BLaER1 (cell line): ENCODE measurements around the gene RCAN2.
"Not testable (repeated sequence)": the region's sequence is repeated elsewhere in the genome, so short reads cannot be mapped to it uniquely, and the experiment has no call there.

ENCODE experiments used
- H3K27ac ChIP-seq: shearing (Covaris generic); formaldehyde crosslinking; 2 replicates; pipeline ENCODE4 v1.8.1; 2022
- H3K27me3 ChIP-seq: shearing (Covaris generic); formaldehyde crosslinking; 2 replicates; pipeline ENCODE4 v1.8.1; 2022
- H3K36me3 ChIP-seq: shearing (Covaris generic); formaldehyde crosslinking; 2 replicates; pipeline ENCODE4 v1.8.1; 2022
- H3K4me1 ChIP-seq: shearing (Covaris generic); formaldehyde crosslinking; 2 replicates; pipeline ENCODE4 v1.8.1; 2022
- H3K4me2 ChIP-seq: shearing (Covaris generic); formaldehyde crosslinking; 2 replicates; pipeline ENCODE4 v1.8.1; 2022
- H3K4me3 ChIP-seq: shearing (Covaris generic); formaldehyde crosslinking; 2 replicates; pipeline ENCODE4 v1.8.1; 2022
- H3K9ac ChIP-seq: shearing (Covaris generic); formaldehyde crosslinking; 2 replicates; pipeline ENCODE4 v1.8.1; 2022
- H3K9me3 ChIP-seq: shearing (Covaris generic); formaldehyde crosslinking; 2 replicates; pipeline ENCODE4 v1.8.1; 2022
- H4K20me1 ChIP-seq: shearing (Covaris generic); formaldehyde crosslinking; 2 replicates; pipeline ENCODE4 v1.8.1; 2022
- Cebpa-rat ChIP-seq: shearing (Covaris generic); IDR thresholded peaks from 2 replicates; pipeline ENCODE4 v1.8.1; 2022

RCAN2 gene

GRCh38 chr6:46414398-46414797 lies 76.9 kb downstream of the RCAN2 start:
- H3K4me1 ChIP-seq: no peaks in the 10 kb centered on the region
- H3K27ac ChIP-seq: no peak overlapping the region
- no peaks in the 10 kb centered on the region for H3K9me3 ChIP-seq
- no peak overlapping the region for H3K4me2 ChIP-seq
- no peaks in the 10 kb centered on the region for H3K27me3 ChIP-seq
- no peak for TF ChIP-seq Cebpa-rat
- H3K4me3 ChIP-seq: no peak overlapping the region
- H3K9ac ChIP-seq: no peak overlapping the region
- H3K36me3 ChIP-seq: no peaks in the 10 kb centered on the region
- H4K20me1 ChIP-seq: no peaks in the 10 kb centered on the region

GRCh38 chr6:46412662-46413061 lies 78.6 kb downstream of the RCAN2 start:
- TF ChIP-seq Cebpa-rat: no peak
- H3K9ac ChIP-seq: no peak overlapping the region
- no peaks in the 10 kb centered on the region for H4K20me1 ChIP-seq
- H3K36me3 ChIP-seq: no peaks in the 10 kb centered on the region
- no peak overlapping the region for H3K27ac ChIP-seq
- no peaks in the 10 kb centered on the region for H3K4me1 ChIP-seq
- H3K9me3 ChIP-seq: no peaks in the 10 kb centered on the region
- no peak overlapping the region for H3K4me3 ChIP-seq
- H3K4me2 ChIP-seq: no peak overlapping the region
- no peaks in the 10 kb centered on the region for H3K27me3 ChIP-seq

- Histone ChIP-seq H3K9me3 (no peaks in the 10 kb centered on the region), H3K9ac (no peak overlapping the region), H3K27me3 (no peaks in the 10 kb centered on the region), H3K4me1 (no peaks in the 10 kb centered on the region), H3K36me3 (no peaks in the 10 kb centered on the region), H3K27ac (no peak overlapping the region), H3K4me2 (no peak overlapping the region), H4K20me1 (no peaks in the 10 kb centered on the region), H3K4me3 (no peak overlapping the region)
- TF ChIP-seq Cebpa-rat: no peak
Measured at GRCh38 chr6:46411456-46412197, 79.6 kb downstream of the RCAN2 start.

GRCh38 chr6:46410334-46410953 lies 80.8 kb downstream of the RCAN2 start:
- no peak for TF ChIP-seq Cebpa-rat

GRCh38 chr6:46407776-46408530 lies 83.3 kb downstream of the RCAN2 start:
- Histone ChIP-seq H3K4me2 (no peak overlapping the region), H3K4me1 (no peaks in the 10 kb centered on the region), H3K27ac (no peak overlapping the region), H3K4me3 (no peak overlapping the region), H3K9ac (no peak overlapping the region), H3K27me3 (no peaks in the 10 kb centered on the region), H3K36me3 (no peaks in the 10 kb centered on the region), H3K9me3 (no peaks in the 10 kb centered on the region), H4K20me1 (no peaks in the 10 kb centered on the region)
- no peak for TF ChIP-seq Cebpa-rat

More at GRCh38 chr6:46410334-46410953, 80.8 kb downstream of the RCAN2 start:
- H3K4me2 ChIP-seq: no peak overlapping the region
- H3K27ac ChIP-seq: no peak overlapping the region
- H3K36me3 ChIP-seq: no peaks in the 10 kb centered on the region
- H3K9me3 ChIP-seq: no peaks in the 10 kb centered on the region
- no peaks in the 10 kb centered on the region for H4K20me1 ChIP-seq
- H3K9ac ChIP-seq: no peak overlapping the region
- H3K4me3 ChIP-seq: no peak overlapping the region
- H3K4me1 ChIP-seq: no peaks in the 10 kb centered on the region
- no peaks in the 10 kb centered on the region for H3K27me3 ChIP-seq

GRCh38 chr6:46407246-46407645 lies 84.0 kb downstream of the RCAN2 start:
- H3K9ac ChIP-seq: no peak overlapping the region
- TF ChIP-seq Cebpa-rat: no peak
- H3K4me2 ChIP-seq: no peak overlapping the region
- H3K9me3 ChIP-seq: no peaks in the 10 kb centered on the region
- H3K27me3 ChIP-seq: no peaks in the 10 kb centered on the region
- no peaks in the 10 kb centered on the region for H3K36me3 ChIP-seq
- H3K27ac ChIP-seq: no peak overlapping the region
- no peak overlapping the region for H3K4me3 ChIP-seq
- no peaks in the 10 kb centered on the region for H4K20me1 ChIP-seq
- no peaks in the 10 kb centered on the region for H3K4me1 ChIP-seq

- not testable (repeated sequence) for H4K20me1 ChIP-seq, H3K27ac ChIP-seq, H3K36me3 ChIP-seq, H3K9ac ChIP-seq, H3K9me3 ChIP-seq, H3K4me2 ChIP-seq, H3K4me3 ChIP-seq, H3K27me3 ChIP-seq, H3K4me1 ChIP-seq
Measured at GRCh38 chr6:46405620-46406180, 85.5 kb downstream of the RCAN2 start.

- no peaks in the 10 kb centered on the region for H4K20me1 ChIP-seq
Measured at GRCh38 chr6:46400898-46401297, 90.4 kb downstream of the RCAN2 start.

GRCh38 chr6:46395530-46395929 lies 95.7 kb downstream of the RCAN2 start:
- TF ChIP-seq Cebpa-rat: no peak
- no peak overlapping the region for H3K4me3 ChIP-seq
- no peaks in the 10 kb centered on the region for H3K36me3 ChIP-seq
- H3K27me3 ChIP-seq: no peaks in the 10 kb centered on the region
- H3K4me2 ChIP-seq: no peak overlapping the region
- H3K27ac ChIP-seq: no peak overlapping the region
- H4K20me1 ChIP-seq: no peaks in the 10 kb centered on the region
- H3K4me1 ChIP-seq: 0 out of 2 replicates have a peak, but pooled peaks cover 4% of the 10 kb centered on the region
- H3K9me3 ChIP-seq: no peaks in the 10 kb centered on the region
- no peak overlapping the region for H3K9ac ChIP-seq

More at GRCh38 chr6:46400898-46401297, 90.4 kb downstream of the RCAN2 start:
- no peak overlapping the region for H3K27ac ChIP-seq
- H3K4me1 ChIP-seq: 0 out of 2 replicates have a peak, but pooled peaks cover 4% of the 10 kb centered on the region
- no peaks in the 10 kb centered on the region for H3K27me3 ChIP-seq
- no peak overlapping the region for H3K9ac ChIP-seq
- no peak overlapping the region for H3K4me3 ChIP-seq
- H3K4me2 ChIP-seq: no peak overlapping the region
- no peak for TF ChIP-seq Cebpa-rat
- no peaks in the 10 kb centered on the region for H3K9me3 ChIP-seq
- no peaks in the 10 kb centered on the region for H3K36me3 ChIP-seq

GRCh38 chr6:46393940-46394337 lies 97.3 kb downstream of the RCAN2 start:
- Histone ChIP-seq H3K36me3 (no peaks in the 10 kb centered on the region), H4K20me1 (no peaks in the 10 kb centered on the region), H3K4me3 (no peak overlapping the region), H3K9ac (no peak overlapping the region), H3K4me2 (no peak overlapping the region), H3K9me3 (no peaks in the 10 kb centered on the region), H3K27me3 (no peaks in the 10 kb centered on the region), H3K27ac (no peak overlapping the region), H3K4me1 (no peaks in the 10 kb centered on the region)
- TF ChIP-seq Cebpa-rat: no peak
